ENCODE data around the gene DEFB131A. TPM values are rescaled to one million over a fixed set of nuclear protein-coding genes. Genes with fewer than 3 reads are reported as not detected.
"Not testable (repeated sequence)": the region's sequence is repeated elsewhere in the genome, so short reads cannot be mapped to it uniquely, and the experiment has no call there.

Gene DEFB131A
- not detected for polyA plus RNA-seq (2012; ENCODE audit: low read depth, missing spikeins)

GRCh38 chr4:9444114-9444513, at the start of gene DEFB131A:
TSS of gene DEFB131A (plus strand) at chr4:9444414. CDS start at chr4:9444534, 120 bp downstream.
- not testable (repeated sequence) for DNase-seq (ENCODE audit: insufficient read length, low spot score); FAIRE-seq

DNA sequence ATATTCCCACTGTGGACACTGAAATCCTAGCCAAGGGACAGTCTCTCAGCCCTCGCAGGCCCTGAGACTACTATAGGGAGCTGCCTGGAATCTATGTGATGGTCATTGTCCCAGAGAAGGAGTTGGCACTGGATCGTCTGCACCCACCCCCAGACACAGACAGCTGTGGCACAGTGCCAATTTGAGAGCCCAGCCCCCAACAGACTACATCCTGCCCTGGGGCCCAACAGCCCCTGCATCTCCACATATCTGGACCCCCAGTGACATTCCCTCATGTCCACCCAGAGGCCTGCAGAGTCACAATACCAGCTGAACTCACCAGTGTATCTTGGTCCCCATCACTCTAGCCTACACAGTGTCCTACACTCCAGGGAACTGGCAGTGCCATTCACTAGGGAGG, 38.4 kb upstream of the DEFB131A start:
- FAIRE-seq; DNase-seq (ENCODE audit: insufficient read length, low spot score): not testable (repeated sequence)

GRCh38 chr4:9406491-9406890, 37.7 kb upstream of the DEFB131A start:
- not testable (repeated sequence) for FAIRE-seq; DNase-seq (ENCODE audit: insufficient read length, low spot score)

DNA sequence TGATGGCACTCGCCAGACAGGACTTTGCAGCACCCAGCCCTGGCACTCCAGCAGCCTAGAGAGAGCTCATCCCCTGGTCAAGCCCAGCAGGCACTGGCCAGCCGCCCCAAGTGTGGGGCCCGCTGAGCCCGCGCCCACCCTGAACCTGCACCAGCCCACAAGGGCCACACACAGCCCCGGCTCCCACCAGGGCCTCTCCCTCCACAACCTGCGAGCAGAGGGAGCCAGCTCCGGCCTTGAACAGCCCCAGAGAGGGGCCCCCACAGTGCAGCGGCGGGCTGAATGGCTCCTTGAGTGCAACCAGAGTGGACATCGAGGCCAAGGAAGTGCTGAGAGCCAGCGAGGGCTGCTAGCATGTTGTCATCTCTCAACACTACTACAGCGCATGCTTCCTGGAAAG, 34.4 kb upstream of the DEFB131A start:
- DNase-seq (ENCODE audit: insufficient read length, low spot score) (no peak), FAIRE-seq (no peak)
- no peak for TF ChIP-seq TAF1 (IDR thresholded peaks at IDR 0.05; ENCODE audit: low read depth, low read length)
- TF ChIP-seq POLR2AphosphoS5 (IDR thresholded peaks at IDR 0.05; ENCODE audit: low read depth, low read length), result no peak
- no peak for TF ChIP-seq SPI1 (IDR thresholded peaks at IDR 0.05; ENCODE audit: low read depth, low read length)
- no peak for TF ChIP-seq POLR2A (IDR thresholded peaks at IDR 0.05; ENCODE audit: low read depth, low read length)
- no peak for TF ChIP-seq PAX5 (IDR thresholded peaks at IDR 0.05; ENCODE audit: insufficient read depth, low read length, severe bottlenecking)
- TF ChIP-seq POU2F2 (IDR thresholded peaks at IDR 0.05; ENCODE audit: low read depth, low read length), result no peak

DNA sequence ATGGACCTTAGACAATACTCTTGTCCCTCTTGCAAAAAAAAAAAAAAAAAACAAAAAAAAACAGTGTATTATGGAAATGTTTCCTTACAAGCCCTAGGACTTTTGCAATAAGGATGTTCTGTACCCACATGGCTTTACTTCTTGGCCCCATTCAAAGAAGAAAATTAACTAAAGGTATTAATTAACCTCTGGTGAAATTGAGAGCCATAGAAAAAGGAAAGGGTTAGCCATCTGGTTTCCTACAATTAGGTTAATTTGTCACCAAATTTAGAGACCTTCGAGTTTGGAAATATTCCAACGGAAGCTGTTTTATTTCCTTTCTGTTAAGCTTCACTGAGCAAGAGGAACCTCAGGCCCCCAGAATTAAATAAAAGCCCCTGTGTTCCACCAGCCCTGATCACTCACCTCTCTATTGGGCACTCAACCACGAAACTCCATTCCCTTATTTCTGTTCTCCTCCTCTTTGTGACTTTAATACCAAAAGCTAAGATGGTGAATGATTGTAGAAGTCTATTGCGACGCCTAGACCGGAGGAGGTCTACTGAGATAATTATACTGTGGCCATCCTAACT, 22.2 kb upstream of the DEFB131A start:
- not testable (repeated sequence) for DNase-seq (ENCODE audit: insufficient read length, low spot score); FAIRE-seq

- DNase-seq (ENCODE audit: insufficient read length, low spot score); FAIRE-seq: not testable (repeated sequence)
These were observed 18.3 kb upstream of the DEFB131A start for GRCh38 chr4:9425916-9426315.

DNA sequence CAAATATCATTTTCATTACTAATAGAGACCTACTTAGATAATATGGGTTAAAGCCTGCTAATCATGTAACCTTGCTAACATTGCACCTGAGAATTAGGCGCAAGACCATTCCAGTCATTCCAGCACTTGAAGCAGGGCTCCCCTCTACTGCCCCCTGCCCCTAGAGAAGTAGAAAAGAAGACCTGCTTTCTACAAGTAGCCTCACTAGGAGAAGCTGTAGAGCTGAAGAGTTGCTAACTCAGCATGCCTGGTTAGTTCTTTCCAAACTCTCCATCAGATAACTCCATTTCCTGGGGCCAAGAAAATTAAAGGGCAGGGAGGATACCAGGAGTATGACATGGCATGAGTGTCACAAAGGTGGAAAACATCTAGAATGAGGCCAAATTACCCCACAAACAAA, 14.2 kb upstream of the DEFB131A start:
- not testable (repeated sequence) for FAIRE-seq; DNase-seq (ENCODE audit: insufficient read length, low spot score)

- not testable (repeated sequence) for DNase-seq (ENCODE audit: insufficient read length, low spot score); FAIRE-seq
These were observed 10.9 kb upstream of the DEFB131A start for GRCh38 chr4:9433320-9433719.

DNA sequence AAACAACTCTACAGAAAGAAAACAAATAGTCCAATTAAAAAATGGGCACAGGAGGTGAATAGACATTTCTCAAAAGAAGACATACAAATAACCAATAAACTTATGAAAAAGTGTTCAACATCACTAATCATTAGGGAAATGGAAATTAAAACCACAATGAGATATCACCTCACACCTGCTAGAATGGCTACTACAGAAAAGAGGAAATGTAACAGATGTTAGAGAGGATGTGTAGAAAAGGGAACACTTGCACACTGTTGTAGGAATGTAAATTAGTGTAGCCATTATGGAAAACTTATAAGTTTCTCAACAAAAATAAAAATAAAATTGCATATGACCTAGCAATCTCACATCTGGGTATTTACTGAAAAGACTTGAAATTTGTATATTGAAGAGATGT, 7.5 kb upstream of the DEFB131A start:
- not testable (repeated sequence) for FAIRE-seq; DNase-seq (ENCODE audit: insufficient read length, low spot score)

GRCh38 chr4:9442355-9442754, 1.9 kb upstream of the DEFB131A start:
- not testable (repeated sequence) for DNase-seq (ENCODE audit: insufficient read length, low spot score); FAIRE-seq

GRCh38 chr4:9444681-9445080, 467 bp downstream of the DEFB131A start:
- not testable (repeated sequence) for FAIRE-seq; DNase-seq (ENCODE audit: insufficient read length, low spot score)

DNA sequence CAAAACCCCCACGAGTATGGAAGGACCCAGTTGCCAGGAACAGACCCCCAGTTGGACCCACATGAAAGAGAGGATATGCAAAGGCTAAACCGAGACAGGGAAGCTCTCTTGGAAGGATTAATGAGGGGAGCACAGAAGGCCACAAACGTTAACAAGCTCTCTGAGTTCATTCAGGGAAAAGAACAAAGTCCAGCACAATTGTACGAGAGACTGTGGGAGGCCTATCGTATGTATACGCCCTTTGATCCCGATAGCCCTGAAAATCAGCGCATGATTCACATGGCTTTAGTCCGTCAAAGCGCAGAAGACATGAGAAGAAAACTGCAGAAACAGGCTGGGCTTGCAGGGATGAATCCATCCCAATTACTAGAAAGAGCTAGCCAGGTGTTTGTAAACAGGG, 8.0 kb downstream of the DEFB131A start:
- not testable (repeated sequence) for DNase-seq (ENCODE audit: insufficient read length, low spot score); FAIRE-seq

DNA sequence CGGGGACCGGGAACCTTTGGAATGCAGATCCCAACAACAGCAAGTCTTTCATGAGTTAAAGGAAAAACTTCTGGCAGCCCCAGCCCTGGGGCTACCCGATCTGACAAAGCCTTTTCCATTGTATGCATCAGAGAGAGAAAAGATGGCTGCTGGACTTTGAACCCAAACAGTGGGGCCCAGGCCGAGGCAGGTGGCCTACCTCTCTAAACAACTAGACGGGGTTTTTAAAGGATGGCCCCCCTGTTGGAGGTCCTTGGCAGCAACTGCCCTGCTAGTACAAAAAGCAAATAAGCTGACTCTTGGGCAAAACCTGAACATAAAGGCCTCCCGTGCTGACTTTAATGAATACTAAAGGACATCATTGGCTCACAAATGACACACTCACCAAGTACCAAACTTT, 10.1 kb downstream of the DEFB131A start:
- not testable (repeated sequence) for DNase-seq (ENCODE audit: insufficient read length, low spot score); FAIRE-seq

- not testable (repeated sequence) for DNase-seq (ENCODE audit: insufficient read length, low spot score); FAIRE-seq
These were observed 10.8 kb downstream of the DEFB131A start for GRCh38 chr4:9455046-9455445.

DNA sequence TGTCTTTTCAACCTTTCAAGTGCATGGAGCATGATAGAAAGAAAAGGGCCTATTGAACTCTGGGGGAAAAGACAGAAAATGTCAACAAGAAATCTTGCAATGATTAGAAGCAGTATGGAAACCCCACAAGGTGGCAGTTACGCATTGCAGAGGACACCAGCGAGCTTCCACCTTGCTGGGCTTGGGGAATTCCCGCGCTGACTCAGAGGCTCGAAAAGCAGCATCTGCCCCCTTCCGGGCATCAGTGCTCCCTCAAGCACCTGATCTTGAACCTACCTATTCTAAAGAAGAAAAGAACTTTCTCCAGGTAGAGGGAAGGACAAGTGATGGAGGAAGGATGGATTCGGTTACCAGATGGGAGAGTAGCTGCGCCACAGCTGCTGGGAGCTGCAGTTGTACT, 35.3 kb downstream of the DEFB131A start:
- FAIRE-seq, result not testable (repeated sequence)

GRCh38 chr4:9480066-9480465, 35.9 kb downstream of the DEFB131A start:
- DNase-seq (ENCODE audit: insufficient read length, low spot score); FAIRE-seq: not testable (repeated sequence)

More for the DNA sequence above, 35.3 kb downstream of the DEFB131A start:
- not testable (repeated sequence) for DNase-seq (ENCODE audit: insufficient read length, low spot score)

DNA sequence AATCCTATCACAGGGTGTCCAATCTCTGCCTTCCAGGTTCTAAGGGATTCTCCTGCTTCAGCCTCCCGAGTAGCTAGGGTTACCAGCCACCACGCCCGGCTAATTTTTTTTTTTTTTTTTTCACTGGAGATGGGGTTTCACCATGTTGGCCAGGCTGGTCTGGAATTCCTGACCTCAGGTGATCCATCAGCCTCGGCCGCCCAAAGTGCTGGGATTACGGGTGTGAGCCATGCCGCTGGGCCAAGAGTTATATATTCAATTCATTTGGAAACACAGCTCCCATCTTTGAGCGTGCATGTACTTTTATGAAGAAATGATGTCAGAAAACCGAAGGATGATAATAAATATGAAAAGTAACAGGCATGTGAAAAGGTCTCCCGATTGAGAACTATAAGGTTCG, 38.7 kb downstream of the DEFB131A start:
- FAIRE-seq; DNase-seq (ENCODE audit: insufficient read length, low spot score): not testable (repeated sequence)

DNA sequence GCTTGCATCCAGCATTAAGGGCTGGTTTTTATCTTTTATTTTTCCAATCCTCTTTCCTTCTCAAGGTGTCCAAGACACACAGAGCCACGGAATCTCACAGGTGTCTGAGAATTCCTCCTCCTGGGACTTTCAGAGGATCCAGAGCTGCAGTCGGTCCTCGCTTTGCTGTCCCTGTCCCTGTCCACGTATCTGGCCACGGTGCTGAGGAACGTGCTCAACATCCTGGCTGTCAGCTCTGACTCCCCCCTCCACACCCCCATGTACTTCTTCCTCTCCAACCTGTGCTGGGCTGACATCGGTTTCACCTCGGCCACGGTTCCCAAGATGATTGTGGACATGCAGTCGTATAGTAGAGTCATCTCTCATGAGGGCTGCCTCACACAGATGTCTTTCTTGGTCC, 39.5 kb downstream of the DEFB131A start:
- FAIRE-seq; DNase-seq (ENCODE audit: insufficient read length, low spot score): not testable (repeated sequence)

DNA sequence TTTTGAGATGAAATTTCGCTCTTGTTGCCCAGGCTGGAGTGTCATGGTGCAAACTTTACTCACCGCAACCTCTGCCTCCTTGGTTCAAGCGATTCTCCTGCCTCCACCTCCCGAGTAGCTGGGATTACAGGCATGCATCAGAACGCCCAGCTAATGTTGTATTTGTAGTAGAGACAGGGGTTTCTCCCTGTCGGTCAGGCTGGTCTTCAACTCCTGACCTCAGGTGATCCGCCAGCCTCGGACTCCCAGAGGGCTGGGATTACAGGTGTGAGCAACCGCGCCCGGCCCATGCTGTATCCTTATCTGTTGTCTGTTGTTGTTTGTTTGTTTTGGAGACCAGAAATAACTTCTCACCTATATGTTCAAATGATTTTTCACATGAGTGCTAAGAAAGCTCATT, 42.7 kb downstream of the DEFB131A start:
- not testable (repeated sequence) for FAIRE-seq

GRCh38 chr4:9488796-9489195, 44.6 kb downstream of the DEFB131A start:
- FAIRE-seq, result not testable (repeated sequence)

More for the DNA sequence above, 42.7 kb downstream of the DEFB131A start:
- DNase-seq (ENCODE audit: insufficient read length, low spot score), result not testable (repeated sequence)

More at GRCh38 chr4:9488796-9489195, 44.6 kb downstream of the DEFB131A start:
- DNase-seq (ENCODE audit: insufficient read length, low spot score), result not testable (repeated sequence)

Measured in GM12891 (cell line).